ENCODE measurements around the gene ZMYND8.
"Not testable (repeated sequence)": the region's sequence is repeated elsewhere in the genome, so short reads cannot be mapped to it uniquely, and the experiment has no call there.

Gene ZMYND8

GRCh38 chr20:47292581-47292980 lies 63.9 kb downstream of the ZMYND8 start:
- no peaks in the 10 kb centered on the region for H3K27me3 ChIP-seq (replicated peaks; ENCODE audit: control insufficient read depth, insufficient read depth, low read length)
- no peak for TF ChIP-seq CTCF (IDR thresholded peaks at IDR 0.05; ENCODE audit: insufficient read depth, low read length, poor library complexity, severe bottlenecking)
- DNase-seq (ENCODE audit: extremely low read depth, insufficient read length), result no peak
- H3K4me3 ChIP-seq (replicated peaks; ENCODE audit: low read depth, low read length), result no peak overlapping the region
- peaks cover 30% of the 10 kb centered on the region for H3K36me3 ChIP-seq (ENCODE audit: control insufficient read depth, insufficient read depth, low read length)

GRCh38 chr20:47290666-47291430 lies 65.7 kb downstream of the ZMYND8 start:
- H3K4me3 ChIP-seq (replicated peaks; ENCODE audit: low read depth, low read length), result no peak overlapping the region
- no peak for DNase-seq (ENCODE audit: extremely low read depth, insufficient read length)
- peaks cover 20% of the 10 kb centered on the region for H3K36me3 ChIP-seq (ENCODE audit: control insufficient read depth, insufficient read depth, low read length)
- no peak for TF ChIP-seq CTCF (IDR thresholded peaks at IDR 0.05; ENCODE audit: insufficient read depth, low read length, poor library complexity, severe bottlenecking)
- H3K27me3 ChIP-seq (replicated peaks; ENCODE audit: control insufficient read depth, insufficient read depth, low read length), result no peaks in the 10 kb centered on the region

DNA sequence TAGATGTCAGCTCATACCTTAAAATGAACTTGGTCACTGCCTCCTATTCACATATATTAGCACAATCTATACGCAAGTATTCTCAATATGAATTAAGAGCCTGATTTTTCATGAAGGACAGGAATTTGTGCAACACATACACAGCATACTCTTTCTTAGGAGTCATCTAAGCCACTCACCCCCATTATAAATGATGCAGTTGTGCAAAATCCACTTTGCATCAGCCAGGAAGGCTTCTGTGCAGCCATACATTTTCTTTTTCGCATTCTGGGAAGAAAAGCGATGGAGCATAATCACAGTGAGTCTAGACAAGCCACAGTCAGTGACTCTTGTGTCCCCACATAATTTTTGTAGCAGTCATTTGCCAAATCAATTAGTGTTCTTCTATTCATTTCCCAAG lies 66.5 kb downstream of the ZMYND8 start:
- peaks cover 20% of the 10 kb centered on the region for H3K36me3 ChIP-seq (ENCODE audit: control insufficient read depth, insufficient read depth, low read length)
- no peak for TF ChIP-seq CTCF (IDR thresholded peaks at IDR 0.05; ENCODE audit: insufficient read depth, low read length, poor library complexity, severe bottlenecking)
- no peaks in the 10 kb centered on the region for H3K27me3 ChIP-seq (replicated peaks; ENCODE audit: control insufficient read depth, insufficient read depth, low read length)
- H3K4me3 ChIP-seq (replicated peaks; ENCODE audit: low read depth, low read length), result no peak overlapping the region
- no peak for DNase-seq (ENCODE audit: extremely low read depth, insufficient read length)

DNA sequence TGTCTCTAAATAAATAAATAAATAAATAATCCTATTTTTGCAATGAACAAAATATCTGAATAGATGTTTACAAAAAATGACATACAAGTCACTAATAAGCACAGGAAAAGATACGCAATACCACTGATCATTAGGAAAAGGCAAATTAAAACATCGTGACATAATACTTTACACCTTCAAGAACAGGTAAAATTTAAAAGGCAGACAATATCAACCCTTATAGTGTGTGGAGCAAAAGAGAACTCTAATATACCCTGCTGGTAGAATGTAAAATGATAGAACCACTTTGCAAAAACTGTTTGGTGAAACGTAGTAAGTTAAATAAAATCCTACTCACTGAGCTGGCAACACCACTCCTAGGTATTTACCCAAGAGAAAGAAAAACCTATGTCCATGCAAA lies 67.4 kb downstream of the ZMYND8 start:
- Histone ChIP-seq H3K27me3 (replicated peaks; ENCODE audit: control insufficient read depth, insufficient read depth, low read length) (no peaks in the 10 kb centered on the region), H3K36me3 (ENCODE audit: control insufficient read depth, insufficient read depth, low read length) (peaks cover 23% of the 10 kb centered on the region), H3K4me3 (replicated peaks; ENCODE audit: low read depth, low read length) (no peak overlapping the region)
- TF ChIP-seq CTCF (IDR thresholded peaks at IDR 0.05; ENCODE audit: insufficient read depth, low read length, poor library complexity, severe bottlenecking), result no peak
- no peak for DNase-seq (ENCODE audit: extremely low read depth, insufficient read length)

- peaks cover 23% of the 10 kb centered on the region for H3K36me3 ChIP-seq (ENCODE audit: control insufficient read depth, insufficient read depth, low read length)
- not testable (repeated sequence) for H3K4me3 ChIP-seq (replicated peaks; ENCODE audit: low read depth, low read length); DNase-seq (ENCODE audit: extremely low read depth, insufficient read length); H3K27me3 ChIP-seq (replicated peaks; ENCODE audit: control insufficient read depth, insufficient read depth, low read length)
Observed at GRCh38 chr20:47288530-47288929, 68.0 kb downstream of the ZMYND8 start.

- DNase-seq (ENCODE audit: extremely low read depth, insufficient read length), result no peak
- no peak for TF ChIP-seq CTCF (IDR thresholded peaks at IDR 0.05; ENCODE audit: insufficient read depth, low read length, poor library complexity, severe bottlenecking)
- no peak overlapping the region for H3K4me3 ChIP-seq (replicated peaks; ENCODE audit: low read depth, low read length)
- H3K36me3 ChIP-seq (ENCODE audit: control insufficient read depth, insufficient read depth, low read length), result peaks cover 22% of the 10 kb centered on the region
- H3K27me3 ChIP-seq (replicated peaks; ENCODE audit: control insufficient read depth, insufficient read depth, low read length), result no peaks in the 10 kb centered on the region
Observed at GRCh38 chr20:47287609-47288144, 68.8 kb downstream of the ZMYND8 start.
